HTERT RPE-1 (cell line): Measurements from ENCODE around the gene WFDC1.

Experiments used
- in situ Hi-C: fragments of 300-500 bp; cut with MboI; formaldehyde crosslinking; loops from 4 replicates; pipeline ENCODE4 v1.14.3; 2020; ENCODE audit warnings: low sequenced_read_pairs

WFDC1 gene, protein sequence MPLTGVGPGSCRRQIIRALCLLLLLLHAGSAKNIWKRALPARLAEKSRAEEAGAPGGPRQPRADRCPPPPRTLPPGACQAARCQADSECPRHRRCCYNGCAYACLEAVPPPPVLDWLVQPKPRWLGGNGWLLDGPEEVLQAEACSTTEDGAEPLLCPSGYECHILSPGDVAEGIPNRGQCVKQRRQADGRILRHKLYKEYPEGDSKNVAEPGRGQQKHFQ

DNA sequence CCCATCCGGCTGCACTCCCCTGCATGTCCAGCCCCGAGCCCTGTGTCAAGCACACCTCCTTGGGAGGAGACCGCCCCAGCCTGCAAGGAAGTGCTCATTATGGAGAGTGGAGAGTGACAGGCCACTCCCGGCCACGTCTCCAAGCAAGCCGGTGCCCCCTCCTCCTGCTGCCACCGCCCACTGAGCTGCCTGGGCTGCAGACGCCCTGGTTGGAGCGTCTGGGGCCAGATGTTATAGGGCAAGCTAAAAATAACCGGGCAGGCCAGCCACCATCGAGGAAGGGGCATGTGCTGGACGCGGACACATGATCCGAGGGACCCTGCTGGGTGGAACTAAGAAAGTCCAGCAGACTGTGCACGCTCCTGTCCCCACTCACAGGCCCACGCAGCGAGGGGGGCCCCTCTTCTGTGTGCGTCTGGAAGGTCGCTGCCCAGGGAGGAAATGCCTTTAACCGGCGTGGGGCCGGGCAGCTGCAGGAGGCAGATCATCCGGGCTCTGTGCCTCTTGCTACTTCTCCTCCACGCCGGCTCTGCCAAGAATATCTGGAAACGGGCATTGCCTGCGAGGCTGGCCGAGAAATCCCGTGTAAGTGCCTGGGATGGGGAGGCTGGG lies at the start of gene WFDC1:
TSS of gene WFDC1 (plus strand) at position 348 of the 612 bp plus-strand sequence. CDS start at position 442, 94 bp downstream.
- in situ Hi-C loops: no loop called here

DNA sequence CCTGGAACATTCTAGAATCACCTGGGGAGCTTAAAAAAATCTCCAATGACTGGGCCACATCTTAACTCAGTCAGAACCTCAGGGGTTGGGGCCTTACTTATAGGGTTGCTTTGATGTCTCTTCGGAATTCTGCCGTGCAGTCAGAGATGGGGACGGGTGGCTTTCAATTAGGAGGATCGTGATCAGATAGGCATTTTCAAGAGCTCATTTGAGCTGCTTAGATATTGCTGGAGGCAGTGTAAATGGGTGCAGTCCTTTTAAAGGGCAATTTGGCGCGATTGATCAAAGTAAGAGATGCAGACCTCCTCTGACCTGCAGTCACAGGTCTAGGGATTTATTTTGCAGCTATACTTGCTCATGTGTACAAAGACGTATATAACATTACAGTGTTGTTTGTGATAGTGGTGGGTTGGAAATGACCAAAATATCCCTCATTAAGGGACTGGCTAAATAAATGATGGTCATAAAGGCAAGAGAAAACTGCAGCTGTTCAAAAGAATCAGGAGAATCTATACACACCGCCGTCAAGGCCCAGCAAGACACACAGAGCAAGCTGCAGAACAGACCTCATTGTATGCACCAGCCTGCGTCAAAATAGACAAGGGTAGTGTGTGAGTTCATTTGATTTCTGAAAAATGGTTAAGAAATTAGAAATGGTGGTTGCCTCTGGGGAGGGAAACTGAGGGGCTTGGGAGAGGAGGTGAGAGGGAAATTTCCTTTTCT lies 48.6 kb upstream of the WFDC1 start:
- in situ Hi-C loops: no loop called here

DNA sequence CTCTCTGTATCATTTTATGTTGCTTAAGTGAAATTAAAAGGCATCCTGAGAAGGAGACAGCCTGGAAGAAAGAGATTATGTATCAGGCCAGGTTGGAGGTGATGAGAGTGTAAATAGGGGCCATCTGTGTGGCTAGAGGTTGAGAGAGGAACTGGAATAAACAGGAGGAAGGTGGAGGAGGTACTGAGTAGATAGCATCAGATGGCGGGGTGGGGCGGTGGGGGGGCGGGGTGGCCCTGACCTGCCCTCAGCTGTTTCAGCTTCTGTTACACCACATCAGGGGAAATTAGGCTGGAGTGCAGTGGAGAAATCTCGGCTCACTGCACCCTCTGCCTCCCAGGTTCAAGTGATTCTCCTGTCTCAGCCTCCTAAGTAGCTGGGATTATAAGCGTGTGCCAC lies 48.0 kb upstream of the WFDC1 start:
- in situ Hi-C loops: no loop called here

DNA sequence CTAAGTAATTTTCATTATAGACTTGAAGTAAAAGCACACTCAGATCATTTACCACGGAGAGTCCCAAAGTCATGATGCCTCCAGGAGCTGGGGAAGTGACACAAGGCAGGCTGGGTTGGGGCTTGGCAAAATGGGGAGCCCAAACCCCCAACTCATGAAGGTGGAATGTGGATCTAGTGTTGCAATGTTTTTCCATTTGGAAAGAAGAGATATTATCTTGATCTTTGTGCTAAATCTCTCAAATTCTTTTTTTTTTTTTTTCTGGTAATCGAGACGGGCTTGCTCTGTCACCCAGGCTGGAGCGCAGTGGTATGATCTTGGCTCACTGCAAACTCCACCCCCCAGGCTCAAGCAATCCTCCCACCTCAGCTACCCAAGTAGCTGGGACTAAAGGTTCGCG lies 47.3 kb upstream of the WFDC1 start:
- in situ Hi-C loops: no loop called here

DNA sequence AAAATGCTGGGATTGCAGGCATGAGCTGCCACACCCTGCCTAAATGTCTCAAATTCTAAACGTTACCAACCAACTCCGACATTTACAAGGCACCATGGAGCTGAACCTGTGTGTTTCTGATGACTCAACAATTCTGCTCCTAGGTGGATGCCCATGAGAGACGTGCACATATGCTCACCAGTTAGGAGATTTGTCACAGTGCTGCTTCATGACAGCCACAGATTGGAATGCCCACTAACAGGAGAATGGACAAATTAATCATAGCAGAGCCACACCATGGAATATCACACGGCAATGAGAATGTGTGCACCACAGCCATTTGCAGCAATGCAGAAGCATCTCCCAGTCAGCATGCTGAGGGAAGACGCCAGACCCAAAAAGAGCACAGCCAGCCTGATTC lies 46.8 kb upstream of the WFDC1 start:
- in situ Hi-C loops: no loop called here

DNA sequence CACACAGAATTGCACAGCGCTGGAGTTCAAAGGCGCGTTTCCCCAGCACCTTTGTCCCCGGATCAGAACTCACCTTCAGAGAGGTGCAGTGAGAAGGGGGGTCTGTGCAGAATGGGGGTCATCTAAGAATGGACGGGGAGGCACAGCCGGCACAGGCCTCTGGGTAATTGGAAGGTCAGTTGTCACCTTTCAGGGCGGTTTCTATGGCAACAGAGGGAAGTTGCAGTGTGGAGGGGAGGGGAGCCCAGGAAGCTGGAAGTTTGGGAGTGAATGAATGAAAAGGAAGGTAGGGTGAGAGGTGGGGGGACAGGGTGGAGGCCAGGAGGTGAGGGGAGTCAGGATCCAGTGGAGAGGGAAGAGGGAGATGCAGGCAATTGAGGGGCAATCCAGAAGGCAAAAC lies 42.5 kb upstream of the WFDC1 start:
- in situ Hi-C loops: no loop called here

DNA sequence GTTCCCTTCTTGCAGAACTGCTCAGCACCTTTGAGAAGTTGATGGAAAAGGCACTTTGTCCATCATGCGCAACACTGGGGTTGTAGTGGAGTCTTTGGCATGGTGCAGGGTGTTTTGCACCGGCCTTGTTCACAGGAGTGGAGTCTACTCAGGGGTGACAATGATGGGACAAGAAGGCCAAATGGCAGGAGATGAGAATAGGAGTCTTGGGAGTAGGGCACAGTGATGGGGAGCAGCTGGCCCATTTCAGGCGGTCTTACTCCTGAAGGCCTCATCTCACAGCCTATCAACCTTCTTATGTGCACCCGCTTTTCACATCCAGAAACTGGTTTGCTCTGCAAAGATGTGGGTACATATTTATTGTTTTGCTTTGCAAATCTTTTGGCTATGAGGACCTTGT lies 41.5 kb upstream of the WFDC1 start:
- in situ Hi-C loops: no loop called here

DNA sequence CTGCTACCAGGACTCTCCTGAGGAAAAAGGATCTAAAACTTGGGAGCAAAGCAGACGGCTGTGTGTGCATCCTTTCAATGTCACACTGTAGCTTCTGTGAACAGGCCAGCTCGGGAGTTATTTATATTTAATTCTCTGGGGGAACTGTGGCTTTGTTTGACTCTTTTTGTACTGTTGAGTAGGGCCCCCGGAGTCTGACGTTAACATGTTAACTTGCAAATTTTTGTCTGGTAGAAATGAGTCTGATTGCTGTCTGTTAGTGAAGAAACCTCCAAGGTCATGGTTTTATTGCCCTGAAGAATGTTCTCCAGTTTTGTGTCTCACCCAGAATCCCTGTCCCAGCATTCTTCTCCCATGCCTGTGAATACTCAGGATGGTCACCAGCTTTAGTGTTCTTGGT lies 40.6 kb upstream of the WFDC1 start:
- in situ Hi-C loops: no loop called here

DNA sequence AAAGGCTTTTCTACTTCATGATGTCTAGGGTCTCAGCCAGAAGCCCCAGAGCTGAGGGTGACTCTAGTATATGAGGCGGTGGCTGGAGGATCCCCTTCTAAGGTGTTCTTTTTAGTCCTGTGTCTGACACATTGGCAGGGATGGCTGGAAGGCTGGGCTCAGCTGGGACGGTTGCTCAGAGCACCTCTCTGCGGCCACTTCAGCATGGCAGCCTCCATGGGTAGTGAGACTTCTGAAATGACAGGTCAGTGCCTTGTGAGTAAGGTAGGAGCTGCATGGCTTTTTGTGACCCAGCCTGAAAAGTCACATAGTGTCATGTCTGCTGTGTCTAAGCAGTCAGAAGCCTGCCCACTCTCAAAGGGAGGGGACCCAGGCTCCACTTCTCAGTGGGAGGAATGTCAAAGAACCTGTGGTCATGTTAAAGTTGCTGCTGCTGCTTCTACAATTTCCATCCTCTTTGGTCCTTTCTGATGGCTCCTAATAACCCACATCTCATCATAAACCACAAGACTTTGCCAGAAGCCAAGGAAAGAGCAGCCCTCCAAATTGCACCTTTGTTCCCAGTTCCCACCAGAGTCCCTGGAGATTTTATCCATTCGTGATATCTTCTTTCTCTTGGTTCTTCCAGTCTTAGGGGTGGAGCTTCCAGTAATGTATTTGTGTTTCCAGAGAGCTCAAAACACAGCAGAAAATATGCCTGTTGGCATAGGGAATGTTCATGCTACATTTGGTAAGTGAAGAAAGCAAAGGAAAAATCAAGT lies 39.4 kb upstream of the WFDC1 start:
- in situ Hi-C loops: no loop called here

DNA sequence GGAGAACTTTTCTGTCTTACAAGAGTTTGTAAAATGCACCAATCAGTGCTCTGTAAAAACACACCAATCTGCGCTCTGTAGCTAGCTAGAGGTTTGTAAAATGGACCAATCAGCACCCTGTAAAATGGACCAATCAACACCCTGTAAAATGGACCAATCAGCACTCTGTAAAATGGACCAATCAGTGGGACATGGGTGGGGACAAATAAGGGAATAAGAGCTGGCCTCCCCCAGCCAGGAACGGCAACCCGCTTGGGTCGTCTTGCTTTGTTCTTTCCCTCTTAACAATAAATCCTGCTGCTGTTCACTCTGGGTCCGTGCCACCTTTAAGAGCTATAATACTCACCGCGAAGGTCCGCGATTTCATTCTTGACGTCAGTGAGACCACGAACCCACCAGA lies 36.4 kb upstream of the WFDC1 start:
- in situ Hi-C loops: no loop called here

DNA sequence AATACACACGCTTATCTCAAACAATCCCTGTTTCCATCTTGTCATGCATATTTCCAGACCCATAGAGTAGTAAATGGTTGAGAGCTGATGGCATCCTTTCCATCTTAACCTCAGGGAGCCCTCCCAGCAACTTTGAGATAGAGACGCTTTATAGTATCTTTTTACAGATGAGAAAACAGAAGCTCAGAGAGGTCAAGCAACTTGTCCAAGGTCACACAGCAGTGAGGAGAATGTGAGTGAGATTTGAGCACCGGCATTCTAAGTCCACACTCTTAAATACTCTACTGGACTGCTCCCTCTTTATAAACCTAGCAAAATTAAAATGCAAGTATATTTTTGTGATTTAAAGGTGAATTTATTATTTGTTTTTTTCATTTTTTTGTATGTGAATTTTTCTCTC lies 35.0 kb upstream of the WFDC1 start:
- in situ Hi-C loops: no loop called here

DNA sequence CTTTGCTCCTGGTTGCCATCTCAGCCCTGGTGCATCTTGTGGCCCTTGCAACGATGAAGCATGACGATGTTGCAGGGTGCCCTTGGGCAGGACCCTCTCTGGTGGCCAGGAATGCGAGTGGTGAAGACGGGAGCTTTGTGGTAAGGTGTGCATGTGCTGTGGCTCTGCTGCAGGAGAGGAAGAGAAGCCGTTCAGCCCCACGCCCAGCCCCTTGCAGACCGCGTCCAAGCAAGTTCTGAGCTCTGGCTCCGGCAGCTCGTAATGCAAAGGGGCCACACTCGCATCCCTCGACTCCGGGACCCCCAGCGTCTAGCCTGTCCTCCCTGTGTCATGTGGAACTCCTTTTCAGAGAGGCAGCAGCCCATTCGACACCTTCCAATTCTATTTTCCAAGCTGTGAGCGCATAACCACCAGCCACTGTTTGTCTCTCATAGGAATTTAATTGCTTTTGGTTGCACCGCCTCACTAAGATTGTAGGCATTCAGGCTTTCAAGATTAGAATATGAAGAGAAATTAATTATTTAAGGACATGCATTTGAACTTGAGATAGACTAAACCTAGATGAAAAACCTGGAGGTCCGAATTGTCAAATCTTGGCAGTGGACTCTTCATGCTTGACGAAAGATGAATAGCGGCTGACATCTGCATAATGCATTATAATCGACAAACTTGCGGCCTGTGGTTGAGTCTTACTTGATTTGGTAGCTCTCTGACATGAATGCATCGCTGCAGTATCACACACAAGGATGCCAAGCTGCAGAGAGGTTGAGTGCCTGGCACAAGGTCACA lies 33.7 kb upstream of the WFDC1 start:
- in situ Hi-C loops: no loop called here

DNA sequence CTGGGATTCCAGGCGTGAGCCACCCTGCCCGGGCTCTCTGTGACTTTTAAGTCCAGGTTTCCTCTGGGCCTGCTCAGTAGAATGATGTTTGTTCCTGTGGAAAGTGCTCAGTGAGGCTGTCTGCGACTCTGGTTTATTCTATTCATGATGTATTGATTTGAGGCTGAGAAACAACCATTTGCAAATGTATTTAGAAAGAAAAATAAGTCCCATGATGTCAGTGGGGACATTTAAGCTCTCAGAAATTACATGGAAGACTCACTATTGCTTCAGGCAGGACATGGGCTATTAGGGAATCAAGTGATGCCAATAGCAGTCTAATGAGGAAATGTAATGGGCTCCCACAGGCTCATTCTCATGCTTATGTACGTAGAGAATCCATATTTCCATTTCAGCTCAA lies 32.6 kb upstream of the WFDC1 start:
- in situ Hi-C loops: no loop called here

DNA sequence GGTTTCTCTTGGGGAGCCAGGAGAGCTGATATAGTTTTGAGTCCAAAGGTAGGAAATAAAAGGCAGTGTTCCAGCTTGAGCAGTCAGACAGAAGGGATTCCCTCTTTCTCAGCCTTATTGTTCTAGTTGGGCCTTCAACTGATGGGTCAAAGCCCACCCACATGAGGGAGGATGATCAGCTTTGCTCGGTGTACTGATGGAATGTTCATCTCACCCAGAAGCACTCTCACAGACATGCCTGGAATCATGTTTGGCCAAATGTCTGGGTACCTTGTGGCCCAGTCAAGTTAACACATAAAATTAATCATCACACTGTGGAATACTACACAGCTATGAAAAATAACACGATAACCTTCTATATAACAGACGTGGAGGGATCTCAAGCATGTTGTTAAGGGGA lies 31.7 kb upstream of the WFDC1 start:
- in situ Hi-C loops: no loop called here

DNA sequence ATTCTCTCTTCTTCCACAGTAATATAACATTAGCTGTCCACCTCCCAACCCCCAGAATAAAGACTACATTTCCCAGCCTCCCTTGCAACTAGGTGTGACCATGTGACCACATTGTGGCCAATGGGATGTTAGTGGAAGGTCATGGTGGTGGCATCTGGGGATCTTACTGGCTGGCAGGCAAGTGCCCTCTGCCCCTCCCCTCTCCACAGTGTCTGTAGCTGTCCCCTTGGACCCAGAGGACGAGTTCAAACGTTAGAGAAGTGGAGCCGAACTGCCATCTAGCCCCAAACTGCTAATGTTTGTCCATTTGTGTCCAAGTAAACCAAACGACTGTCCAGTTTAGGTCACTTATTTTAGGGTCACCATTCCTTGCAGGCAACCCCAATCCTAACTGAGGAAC lies 28.2 kb upstream of the WFDC1 start:
- in situ Hi-C loops: no loop called here

DNA sequence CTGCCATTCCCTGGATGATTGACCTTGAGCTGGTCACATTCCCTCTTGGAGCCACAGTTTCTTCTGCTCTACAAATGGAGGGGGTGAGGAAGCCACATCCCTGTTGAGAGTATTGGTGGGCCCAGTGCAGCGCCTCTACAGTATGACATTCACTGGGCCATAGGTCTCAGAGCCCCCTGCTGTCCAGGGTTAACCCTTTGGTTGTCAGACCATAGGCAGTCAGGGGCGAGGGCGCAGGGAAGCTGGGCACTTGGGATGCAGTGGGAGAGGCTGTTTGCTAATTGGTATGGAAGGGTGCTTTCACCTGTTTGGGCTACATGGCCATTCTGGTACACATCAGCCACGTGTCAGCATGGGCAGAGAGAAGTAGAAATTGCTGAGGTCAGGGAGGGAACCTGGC lies 27.3 kb upstream of the WFDC1 start:
- in situ Hi-C loops: no loop called here

DNA sequence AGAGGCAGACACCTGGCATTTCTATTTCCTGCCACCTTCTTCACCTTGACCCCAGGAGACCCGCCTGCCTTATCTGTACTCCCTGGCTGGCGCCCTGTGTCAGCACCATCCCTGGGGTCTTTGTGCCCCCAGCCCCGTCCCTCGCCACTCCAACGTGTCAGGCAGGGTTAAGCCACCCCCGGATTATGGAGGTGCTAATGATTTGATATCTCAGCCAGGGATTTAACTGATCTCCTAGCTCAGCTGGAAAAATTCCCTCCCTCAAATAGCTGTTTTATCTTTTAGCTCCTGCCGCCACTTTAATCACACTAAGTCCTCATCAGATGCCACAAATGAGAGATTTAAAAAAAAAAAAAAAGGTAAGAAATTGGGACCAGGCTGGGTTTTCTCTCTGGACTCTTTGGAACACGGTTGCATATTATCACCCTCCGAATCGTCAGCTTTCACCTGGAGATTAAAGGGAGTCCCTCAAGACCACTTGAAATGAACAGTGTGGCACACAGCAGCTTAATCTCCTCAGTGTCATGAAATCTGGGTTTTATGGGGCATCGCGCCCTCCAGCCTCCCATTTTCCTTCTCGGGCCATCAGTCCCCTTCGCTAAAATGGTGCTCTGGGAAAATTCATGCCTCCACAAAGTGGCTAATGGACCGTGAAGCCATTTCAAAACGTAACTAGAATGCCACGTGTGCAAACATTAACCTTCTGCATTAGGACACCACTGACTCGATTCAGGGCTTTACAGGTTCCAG lies 26.2 kb upstream of the WFDC1 start:
- in situ Hi-C loops: no loop called here

DNA sequence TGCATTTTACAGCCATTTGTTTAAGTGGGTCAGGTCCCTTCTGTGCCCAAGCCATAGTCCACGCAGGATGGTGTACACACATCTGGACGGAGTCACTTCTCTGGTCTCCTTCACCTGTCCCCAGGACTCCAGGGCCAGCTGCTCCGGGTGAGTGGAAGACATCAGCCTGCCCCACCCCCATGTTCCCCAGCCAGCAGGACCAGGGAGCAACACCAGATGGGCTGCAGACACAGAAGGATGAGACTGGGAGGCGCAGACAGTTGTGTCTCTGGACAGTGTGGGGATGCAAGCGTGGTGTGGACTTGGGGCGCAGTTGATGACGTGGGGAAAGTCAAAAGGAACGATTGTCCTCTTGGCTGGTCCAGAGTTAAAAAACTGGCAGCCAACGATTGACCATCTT lies 24.6 kb upstream of the WFDC1 start:
- in situ Hi-C loops: no loop called here

DNA sequence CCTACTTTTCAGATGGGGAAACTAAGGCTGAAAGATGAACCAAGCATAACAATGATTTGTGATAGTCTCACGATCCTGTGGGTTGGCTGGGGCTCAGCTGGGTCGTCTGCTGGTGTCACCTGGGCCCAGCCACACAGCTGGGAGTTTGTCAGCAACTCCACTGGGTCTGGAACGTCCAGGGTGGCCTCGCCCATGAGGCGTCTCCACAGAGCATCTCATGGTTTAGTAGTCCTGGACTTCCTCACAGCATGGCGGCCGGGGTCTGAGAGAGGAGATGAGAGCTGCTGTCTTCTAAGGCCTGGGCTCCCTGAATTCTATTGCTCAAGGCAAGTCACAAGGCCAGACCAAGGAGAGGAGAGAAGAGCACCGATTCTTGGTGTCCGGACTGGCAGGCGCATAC lies 24.1 kb upstream of the WFDC1 start:
- in situ Hi-C loops: no loop called here

DNA sequence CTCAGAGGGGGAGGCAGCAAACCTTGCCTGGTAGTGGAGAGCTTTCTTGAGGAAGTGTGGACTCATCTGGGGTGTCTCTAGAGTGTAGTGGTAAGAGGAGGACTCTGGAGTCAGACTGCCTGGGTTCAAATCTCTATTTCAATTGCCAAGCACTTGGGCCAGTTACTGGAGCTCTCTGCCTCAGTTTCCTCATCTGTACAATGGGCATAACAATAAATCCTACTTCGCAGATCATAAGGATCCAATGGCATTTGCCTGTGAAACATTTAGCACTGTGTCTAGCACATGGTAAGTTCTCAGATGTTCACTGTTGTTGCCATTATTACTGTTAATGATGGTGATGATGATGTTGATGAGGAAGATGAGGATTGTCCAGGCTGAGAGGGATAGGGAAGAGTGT lies 23.6 kb upstream of the WFDC1 start:
- in situ Hi-C loops: no loop called here
